Erythroblast (primary cell): ENCODE measurements around the gene DNAJB6.
A peak's percentile ranks its signal among the peaks of the same experiment; 100 is the strongest.

Experiments
- DNase-seq, 2 experiments: peaks; one replicate each; lab custom pipeline; 2025; lab: John Stamatoyannopoulos, UW
- GATA1 ChIP-seq: IDR thresholded peaks from 2 replicates; pipeline ENCODE4 v1.6.1; 2011; ENCODE audit warnings: low read depth, mild to moderate bottlenecking, control low read depth, low read length, moderate library complexity
- POLR2A ChIP-seq: IDR thresholded peaks from 2 replicates; pipeline ENCODE4 v1.6.1; 2011; ENCODE audit warnings: mild to moderate bottlenecking, low read length

The DNAJB6 gene

GRCh38 chr7:157370742-157371141 lies 33.9 kb downstream of the DNAJB6 start:
- TF ChIP-seq POLR2A (no peak), GATA1 (no peak)
- DNase-seq: no peak

GRCh38 chr7:157371296-157371695 lies 34.5 kb downstream of the DNAJB6 start:
- DNase-seq: no peak

GRCh38 chr7:157372300-157373232 lies 35.8 kb downstream of the DNAJB6 start:
- TF ChIP-seq GATA1 (no peak), POLR2A (no peak)
- no peak for DNase-seq

More at GRCh38 chr7:157371296-157371695, 34.5 kb downstream of the DNAJB6 start:
- TF ChIP-seq POLR2A (no peak), GATA1 (no peak)

- TF ChIP-seq GATA1: no peak
- TF ChIP-seq POLR2A: no peak
- no peak for DNase-seq
Observed at GRCh38 chr7:157373493-157373892, 36.7 kb downstream of the DNAJB6 start.

GRCh38 chr7:157375410-157375809 lies 38.6 kb downstream of the DNAJB6 start:
- DNase-seq: no peak
- no peak for TF ChIP-seq GATA1
- no peak for TF ChIP-seq POLR2A

- TF ChIP-seq POLR2A (no peak), GATA1 (no peak)
- no peak for DNase-seq
Observed at GRCh38 chr7:157377436-157378124, 40.8 kb downstream of the DNAJB6 start.

GRCh38 chr7:157378390-157378789 lies 41.6 kb downstream of the DNAJB6 start:
- TF ChIP-seq POLR2A (no peak), GATA1 (no peak)
- no peak for DNase-seq

- TF ChIP-seq GATA1 (no peak), POLR2A (no peak)
- DNase-seq: no peak
Observed at GRCh38 chr7:157379493-157379892, 42.7 kb downstream of the DNAJB6 start.

GRCh38 chr7:157380416-157380815 lies 43.6 kb downstream of the DNAJB6 start:
- TF ChIP-seq GATA1: no peak
- TF ChIP-seq POLR2A: no peak
- no peak for DNase-seq

GRCh38 chr7:157383868-157384267 lies 47.1 kb downstream of the DNAJB6 start:
- TF ChIP-seq POLR2A (no peak), GATA1 (no peak)
- no peak for DNase-seq

- DNase-seq: no peak
- TF ChIP-seq POLR2A (no peak), GATA1 (no peak)
Observed at GRCh38 chr7:157384301-157384700, 47.5 kb downstream of the DNAJB6 start.

GRCh38 chr7:157386979-157387800 lies 50.4 kb downstream of the DNAJB6 start:
- DNase-seq: peak; percentile 87 to 90
- TF ChIP-seq POLR2A: no peak
- TF ChIP-seq GATA1: no peak

- TF ChIP-seq POLR2A (no peak), GATA1 (no peak)
- DNase-seq: no peak
Observed at GRCh38 chr7:157388301-157388700, 51.5 kb downstream of the DNAJB6 start.
